A673 (cell line): ENCODE measurements around the gene DIP2C.

Source experiments
- EZH2 ChIP-seq: fragments of 200-600 bp; sonication (generic); IDR thresholded peaks from 2 replicates; pipeline ENCODE4 v1.6.1; 2017; ENCODE audit warnings: borderline replicate concordance, low read depth, mild to moderate bottlenecking, mixed read lengths, antibody characterized with exemption, low read length; ENCODE audit not compliant: poor library complexity, severe bottlenecking
- TF ChIP-seq, protein P1 (sequence below): fragments of 300-800, 200-600 bp; sonication (generic); conservative IDR thresholded peaks from 2 replicates; pipeline ENCODE4 v1.5.1; 2017; ENCODE audit warnings: low read depth, mild to moderate bottlenecking, antibody characterized with exemption, low read length, moderate library complexity, mixed read lengths

DNA sequence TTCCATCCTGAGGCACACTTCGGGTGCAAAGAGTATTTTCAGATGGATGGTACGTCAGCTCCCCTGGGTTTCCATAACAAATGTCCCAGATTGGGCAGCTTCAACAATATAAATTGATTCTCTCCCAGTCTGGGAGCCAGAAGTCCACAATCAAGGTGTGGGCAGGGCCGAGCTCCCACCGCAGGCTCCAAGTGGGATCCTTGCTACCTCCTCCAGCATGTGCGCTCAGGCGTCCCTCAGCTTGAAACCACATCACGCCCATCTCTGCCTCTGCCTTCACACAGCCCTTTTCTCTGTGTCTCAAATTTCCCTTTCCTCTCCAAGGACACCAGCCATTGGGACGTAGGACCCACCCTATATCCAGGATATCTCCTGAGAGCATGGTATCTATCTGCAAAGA is 153.5 kb downstream of the DIP2C start:
- TF ChIP-seq, protein P1, sequence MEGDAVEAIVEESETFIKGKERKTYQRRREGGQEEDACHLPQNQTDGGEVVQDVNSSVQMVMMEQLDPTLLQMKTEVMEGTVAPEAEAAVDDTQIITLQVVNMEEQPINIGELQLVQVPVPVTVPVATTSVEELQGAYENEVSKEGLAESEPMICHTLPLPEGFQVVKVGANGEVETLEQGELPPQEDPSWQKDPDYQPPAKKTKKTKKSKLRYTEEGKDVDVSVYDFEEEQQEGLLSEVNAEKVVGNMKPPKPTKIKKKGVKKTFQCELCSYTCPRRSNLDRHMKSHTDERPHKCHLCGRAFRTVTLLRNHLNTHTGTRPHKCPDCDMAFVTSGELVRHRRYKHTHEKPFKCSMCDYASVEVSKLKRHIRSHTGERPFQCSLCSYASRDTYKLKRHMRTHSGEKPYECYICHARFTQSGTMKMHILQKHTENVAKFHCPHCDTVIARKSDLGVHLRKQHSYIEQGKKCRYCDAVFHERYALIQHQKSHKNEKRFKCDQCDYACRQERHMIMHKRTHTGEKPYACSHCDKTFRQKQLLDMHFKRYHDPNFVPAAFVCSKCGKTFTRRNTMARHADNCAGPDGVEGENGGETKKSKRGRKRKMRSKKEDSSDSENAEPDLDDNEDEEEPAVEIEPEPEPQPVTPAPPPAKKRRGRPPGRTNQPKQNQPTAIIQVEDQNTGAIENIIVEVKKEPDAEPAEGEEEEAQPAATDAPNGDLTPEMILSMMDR, result no peak
- no peak for TF ChIP-seq EZH2
